Stimulated activated CD4-positive, alpha-beta T cell treated with anti-CD3 and anti-CD28 coated beads, Interleukin-12 subunit alpha, Interleukin-12 subunit beta, amount 100 ng/mL, for 4 hours (primary cell): Measurements from ENCODE around the gene RNF224.
A peak's percentile ranks its signal among the peaks of the same experiment; 100 is the strongest.
"Not testable (repeated sequence)": the region's sequence is repeated elsewhere in the genome, so short reads cannot be mapped to it uniquely, and the experiment has no call there.

Experiments
- DNase-seq: peaks from one replicate; pipeline ENCODE4 v3.0.0-alpha.2; 2020

The RNF224 gene

DNA sequence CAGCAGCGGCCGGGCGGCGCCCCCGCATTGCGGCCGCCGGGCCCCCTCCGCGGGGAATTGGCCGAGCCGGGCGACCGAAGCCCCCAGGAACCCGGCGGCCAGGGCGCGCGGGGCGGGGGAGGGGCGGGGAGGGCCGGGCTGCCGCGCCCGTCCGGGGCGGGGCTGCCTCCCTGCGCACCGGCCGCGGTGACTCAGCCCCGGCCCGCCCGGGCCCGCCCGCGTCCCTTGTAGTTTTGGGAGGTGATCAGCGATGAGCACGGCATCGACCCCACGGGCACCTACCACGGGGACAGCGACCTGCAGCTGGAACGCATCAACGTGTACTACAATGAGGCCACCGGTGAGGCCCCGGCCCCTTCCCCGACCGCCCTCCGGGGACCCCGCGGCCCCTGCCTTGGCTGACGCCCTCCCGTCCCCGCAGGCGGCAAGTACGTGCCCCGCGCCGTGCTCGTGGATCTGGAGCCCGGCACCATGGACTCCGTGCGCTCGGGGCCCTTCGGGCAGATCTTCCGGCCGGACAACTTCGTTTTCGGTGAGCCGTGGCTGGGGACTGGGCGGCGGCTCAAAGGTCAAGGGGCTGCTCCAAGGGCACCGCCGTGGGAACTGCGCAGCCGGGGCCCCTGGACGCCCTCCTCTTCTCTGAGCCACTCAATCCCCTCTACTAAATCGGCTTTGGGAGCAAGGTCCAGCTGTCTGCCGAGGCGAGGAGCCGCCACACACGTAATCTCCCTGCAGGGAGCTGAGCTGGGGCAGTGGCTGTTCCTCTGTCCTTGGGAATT, 14.4 kb downstream of the RNF224 start:
- peak; percentile 70 for DNase-seq

- no peak for DNase-seq
These were observed 15.2 kb downstream of the RNF224 start for GRCh38 chr9:137242269-137243203.

DNA sequence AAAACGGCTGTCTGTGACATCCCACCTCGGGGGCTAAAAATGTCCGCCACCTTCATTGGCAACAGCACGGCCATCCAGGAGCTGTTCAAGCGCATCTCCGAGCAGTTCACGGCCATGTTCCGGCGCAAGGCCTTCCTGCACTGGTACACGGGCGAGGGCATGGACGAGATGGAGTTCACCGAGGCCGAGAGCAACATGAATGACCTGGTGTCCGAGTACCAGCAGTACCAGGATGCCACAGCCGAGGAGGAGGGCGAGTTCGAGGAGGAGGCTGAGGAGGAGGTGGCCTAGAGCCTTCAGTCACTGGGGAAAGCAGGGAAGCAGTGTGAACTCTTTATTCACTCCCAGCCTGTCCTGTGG, 15.9 kb downstream of the RNF224 start:
- not testable (repeated sequence) for DNase-seq

DNA sequence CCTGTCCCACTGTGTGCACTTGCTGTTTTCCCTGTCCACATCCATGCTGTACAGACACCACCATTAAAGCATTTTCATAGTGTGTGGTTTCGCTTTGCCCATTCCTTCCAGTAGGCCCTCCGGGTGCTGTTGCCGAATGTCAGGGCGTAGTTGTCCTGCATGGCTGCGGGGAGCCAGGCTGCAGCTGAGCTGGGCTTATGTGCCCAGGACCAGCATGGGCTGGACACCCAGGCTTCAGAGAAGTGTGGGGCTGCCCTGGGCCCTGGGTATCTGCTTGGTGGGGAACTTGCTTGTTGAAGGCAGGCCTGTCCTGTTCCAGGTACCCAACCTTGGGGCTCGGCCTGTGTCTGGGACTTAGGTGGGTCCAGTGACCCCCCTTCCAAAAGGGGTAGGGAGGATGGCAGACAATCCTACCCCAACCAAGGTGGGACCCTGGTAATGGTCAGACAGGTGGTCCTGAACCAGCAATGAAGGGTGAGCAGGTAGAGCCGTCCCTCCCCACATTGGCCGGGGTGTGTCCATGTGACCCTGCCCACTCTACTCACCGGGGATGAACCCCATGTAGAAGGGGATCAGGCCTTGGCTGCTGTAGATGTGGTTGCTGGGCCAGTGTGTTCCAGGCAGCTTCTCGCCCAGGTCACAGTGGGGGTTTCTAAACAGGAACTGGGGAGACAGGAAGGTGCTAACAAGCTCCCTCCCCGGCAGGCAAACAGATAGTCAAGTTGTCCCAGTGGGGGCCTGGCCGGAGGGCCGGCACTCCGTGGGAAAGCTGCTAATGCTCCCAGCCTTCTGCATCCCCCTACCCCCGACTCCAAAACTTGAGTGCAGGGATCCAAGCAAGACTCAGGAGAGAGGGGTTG, 16.6 kb downstream of the RNF224 start:
- DNase-seq, result no peak

DNA sequence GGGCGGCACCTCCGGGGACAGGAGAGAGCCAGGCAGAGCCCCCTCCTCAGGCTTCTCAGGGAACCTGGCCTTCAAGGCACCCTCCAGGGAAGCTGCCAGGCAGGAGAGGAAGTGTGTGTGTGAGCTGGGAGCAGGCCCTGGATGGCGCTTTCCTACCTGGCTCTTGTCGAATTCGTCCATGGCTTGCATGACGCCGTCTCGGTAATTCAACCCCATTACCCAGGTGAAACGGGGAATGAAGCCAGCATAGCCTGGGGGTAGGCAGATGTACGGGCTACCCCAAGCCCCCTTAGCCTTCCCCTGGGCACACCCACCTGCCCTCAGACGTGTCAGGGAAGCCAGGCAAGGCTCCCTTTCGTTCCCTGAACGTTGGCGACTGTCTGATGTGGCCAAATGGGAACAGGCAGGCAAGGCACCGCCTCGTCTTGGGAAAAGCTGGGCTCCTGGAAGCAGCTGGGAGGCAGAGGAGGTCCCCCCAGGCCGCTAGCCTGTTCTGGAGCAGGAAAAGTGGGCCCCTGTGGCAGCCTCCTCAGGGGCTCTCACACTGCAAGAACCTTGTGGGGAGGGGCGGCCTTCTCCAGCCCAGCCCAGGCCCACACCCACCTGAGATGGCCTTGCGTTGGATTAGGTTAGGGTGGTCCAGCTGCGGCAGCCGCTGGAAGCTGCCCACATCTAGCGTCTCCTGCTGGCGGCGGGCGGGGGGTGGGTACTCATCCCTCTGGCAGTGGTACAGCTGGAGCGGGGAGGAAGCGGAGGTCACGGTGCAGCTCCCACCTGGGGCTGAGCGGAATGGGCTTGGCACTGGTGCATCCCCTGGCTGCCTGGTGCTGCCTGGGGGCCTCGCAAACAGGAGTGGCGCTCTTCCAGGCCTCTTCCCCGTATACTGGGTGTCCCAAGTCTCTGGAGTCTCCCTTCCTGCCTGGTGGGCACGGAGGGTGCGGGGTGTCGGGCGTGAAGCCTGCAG, 17.5 kb downstream of the RNF224 start:
- no peak for DNase-seq

- DNase-seq, result no peak
These were observed 18.4 kb downstream of the RNF224 start for GRCh38 chr9:137245450-137246421.

DNA sequence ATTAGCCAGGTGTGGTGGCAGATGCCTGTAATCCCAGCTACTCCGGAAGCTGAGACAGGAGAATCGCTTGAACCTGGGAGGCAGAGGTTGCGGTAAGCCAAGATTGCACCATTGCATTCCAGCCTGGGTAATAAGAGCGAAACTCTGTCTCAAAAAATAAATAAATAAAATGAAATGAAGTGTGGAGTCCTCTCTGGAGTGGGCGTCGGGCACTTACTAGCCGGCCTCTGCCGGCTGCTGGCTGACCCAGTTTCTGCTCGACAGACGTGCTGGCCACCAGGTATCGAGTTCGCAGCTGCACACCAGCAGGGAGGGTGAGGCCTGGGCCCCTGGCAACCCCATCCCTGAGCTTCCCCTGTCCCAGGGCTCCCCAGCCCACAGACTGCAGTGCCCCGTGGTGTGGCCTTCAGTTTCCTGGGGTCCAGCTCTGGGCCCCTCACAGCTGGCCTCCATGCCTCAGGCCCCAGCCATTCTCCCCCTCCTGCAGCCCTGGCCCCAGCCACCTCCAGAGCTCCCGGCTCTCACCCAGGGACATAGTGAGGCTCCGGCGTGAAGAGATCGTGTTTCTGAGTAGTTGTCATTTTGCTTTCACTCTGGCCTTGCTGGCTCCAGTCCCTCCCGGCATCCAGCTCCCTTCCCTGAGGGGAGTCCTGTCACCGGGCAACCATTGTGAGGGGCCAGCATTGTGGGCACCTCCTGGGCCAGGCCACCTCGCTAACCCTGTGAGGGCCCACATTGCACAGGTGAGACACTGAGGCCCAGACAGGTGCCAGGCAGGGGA, 20.0 kb downstream of the RNF224 start:
- DNase-seq, result no peak

DNA sequence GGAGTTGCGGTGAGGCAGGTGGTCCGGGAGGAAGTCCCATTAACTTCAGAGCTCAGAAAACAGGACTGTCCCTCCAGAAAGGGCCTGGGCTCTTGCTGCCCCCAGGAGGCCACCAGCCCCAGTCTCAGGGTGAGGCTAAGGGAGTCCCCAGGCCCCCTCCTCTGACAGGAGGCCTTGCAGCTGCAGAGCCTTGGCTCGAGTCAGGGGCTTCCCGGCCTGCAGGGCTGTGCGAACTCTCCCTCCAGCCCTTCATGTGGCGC, 20.5 kb downstream of the RNF224 start:
- DNase-seq, result no peak

GRCh38 chr9:137250329-137251193, 23.3 kb downstream of the RNF224 start:
- no peak for DNase-seq

- DNase-seq, result no peak
These were observed 23.8 kb downstream of the RNF224 start, which contains the start of gene STPG3 for GRCh38 chr9:137251194-137251461. Gene STPG3 (plus strand): TSS chr9:137251286. CDS start chr9:137251287, 1 bp downstream.

DNA sequence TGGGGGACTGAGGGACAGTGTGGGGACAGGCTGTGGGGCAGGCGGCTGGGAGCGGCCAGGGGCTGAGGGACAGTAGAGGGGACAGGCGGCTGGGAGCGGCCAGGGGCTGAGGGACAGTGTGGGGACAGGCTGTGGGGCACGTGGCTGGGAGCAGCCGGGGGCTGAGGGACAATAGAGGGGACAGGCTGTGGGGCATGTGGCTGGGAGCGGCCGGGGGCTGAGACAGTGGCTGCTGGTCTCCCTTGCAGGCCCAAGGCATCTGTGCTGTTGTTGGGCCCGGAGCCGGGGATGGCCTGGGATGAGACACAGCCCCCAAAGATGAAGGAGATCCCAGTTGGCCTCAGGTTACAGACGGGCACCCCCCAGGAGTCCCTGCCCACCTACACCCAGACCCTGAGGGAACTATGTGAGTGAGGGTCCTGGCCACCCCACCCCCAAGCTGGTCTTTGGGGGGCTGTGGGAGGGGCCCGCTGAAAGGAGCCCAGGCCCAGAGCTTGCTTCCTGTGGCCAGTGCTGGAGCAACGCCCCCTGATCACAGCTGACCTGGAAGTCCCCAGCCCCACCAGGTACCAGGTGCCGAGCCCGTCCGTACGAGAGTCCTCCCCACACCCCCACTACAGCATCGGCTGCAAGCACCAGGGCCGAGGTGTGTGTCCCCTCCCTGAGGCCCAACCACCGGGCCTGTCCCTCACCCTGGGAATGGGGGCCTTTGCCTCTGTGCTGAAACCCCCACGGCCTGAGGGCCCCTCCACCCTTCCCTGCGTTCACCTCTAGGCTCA, 24.4 kb downstream of the RNF224 start:
- DNase-seq, result no peak

GRCh38 chr9:137252555-137253506, 25.5 kb downstream of the RNF224 start:
- DNase-seq, result no peak

- no peak for DNase-seq
These were observed 26.7 kb downstream of the RNF224 start for GRCh38 chr9:137253717-137254623.

- DNase-seq, result peak; percentile 99
These were observed 27.5 kb downstream of the RNF224 start, which contains the start of gene NELFB for GRCh38 chr9:137254624-137255447. Gene NELFB (plus strand): TSS chr9:137255327.
